ENCODE results near the gene TMC7.

- TF ChIP-seq CTCF (IDR thresholded peaks at IDR 0.05; ENCODE audit: insufficient read depth, low read length, poor library complexity, severe bottlenecking) (no peak), EZH2phosphoT487 (conservative IDR thresholded peaks at IDR 0.05; ENCODE audit: low read length) (no peak)
These were observed 124.9 kb downstream of the TMC7 start for GRCh38 chr16:19108409-19109287.

Data from SU-DHL-6 (cell line).